Measurements from ENCODE around the gene SRBD1. TPM values are rescaled to one million over a fixed set of nuclear protein-coding genes. Genes with fewer than 3 reads are reported as not detected.
"Not testable (repeated sequence)": the region's sequence is repeated elsewhere in the genome, so short reads cannot be mapped to it uniquely, and the experiment has no call there.

Gene SRBD1
- total RNA-seq, 2 experiments from 2014 or later, result 17.1 to 19.9 TPM

DNA sequence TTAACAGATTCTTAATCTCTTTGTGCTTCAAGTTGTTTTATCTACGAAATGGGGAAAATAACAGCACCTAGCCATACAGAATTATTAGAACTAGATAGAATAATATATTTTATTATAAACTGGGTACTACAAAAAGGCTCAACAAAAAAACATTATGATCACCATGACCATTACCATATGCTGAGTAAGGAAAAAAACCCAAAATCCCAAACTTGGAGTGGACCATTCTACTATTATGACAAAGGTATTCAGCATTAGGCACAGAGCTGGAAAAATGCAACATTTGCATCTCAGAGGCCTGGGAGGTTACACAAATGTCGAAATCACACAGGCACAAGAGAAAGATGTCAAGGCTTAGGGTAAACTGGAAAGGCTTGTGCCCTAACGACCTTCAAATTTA, 162.8 kb downstream of the SRBD1 start:
- ChIA-PET POLR2A (no interaction called here), CTCF (no interaction called here)

DNA sequence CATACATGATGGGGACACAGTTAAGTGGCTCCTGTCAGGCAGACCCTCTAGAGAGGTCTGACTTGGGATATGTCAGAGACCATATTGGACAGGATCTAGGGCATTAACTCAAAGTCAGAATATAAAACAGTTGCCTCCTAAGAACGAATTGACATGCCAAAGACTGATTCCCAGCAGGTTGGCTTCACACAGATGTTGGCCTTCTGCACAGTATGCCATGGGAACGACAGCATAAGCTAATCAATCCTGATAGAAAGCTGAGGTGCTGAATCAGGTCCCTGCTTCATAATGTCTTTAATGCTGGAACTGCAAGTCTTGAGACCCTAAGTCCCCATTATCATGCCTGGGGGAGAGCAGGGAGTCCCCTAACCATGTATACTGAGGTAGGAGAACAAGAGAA, 165.1 kb downstream of the SRBD1 start:
- POLR2A ChIA-PET, result no interaction called here
- CTCF ChIA-PET, result interaction anchor here (0.7 to 0.9 kb wide), 3 partner anchors 48 to 464 kb away, joined by 3 read pairs; no protein-coding TSS in a partner anchor

DNA sequence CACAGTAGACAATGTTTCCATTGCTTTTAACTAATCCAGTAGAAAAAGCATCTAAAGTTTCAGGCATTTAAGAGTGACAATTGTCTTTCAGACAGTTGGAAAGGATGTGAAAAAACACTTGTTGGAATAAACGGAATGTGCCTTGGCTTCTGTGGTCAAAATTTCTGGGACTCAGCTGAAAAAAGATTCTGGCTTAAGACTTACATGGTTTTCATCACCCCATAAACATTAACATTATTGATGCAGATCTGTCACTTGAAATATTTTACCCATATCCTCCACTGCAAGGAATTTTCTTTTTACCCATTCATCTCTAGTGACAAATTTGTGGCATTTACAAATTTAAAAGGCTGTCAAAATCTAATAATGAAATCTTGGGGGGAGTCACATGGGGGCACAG, 166.0 kb downstream of the SRBD1 start:
- ChIA-PET POLR2A (no interaction called here), CTCF (no interaction called here)

DNA sequence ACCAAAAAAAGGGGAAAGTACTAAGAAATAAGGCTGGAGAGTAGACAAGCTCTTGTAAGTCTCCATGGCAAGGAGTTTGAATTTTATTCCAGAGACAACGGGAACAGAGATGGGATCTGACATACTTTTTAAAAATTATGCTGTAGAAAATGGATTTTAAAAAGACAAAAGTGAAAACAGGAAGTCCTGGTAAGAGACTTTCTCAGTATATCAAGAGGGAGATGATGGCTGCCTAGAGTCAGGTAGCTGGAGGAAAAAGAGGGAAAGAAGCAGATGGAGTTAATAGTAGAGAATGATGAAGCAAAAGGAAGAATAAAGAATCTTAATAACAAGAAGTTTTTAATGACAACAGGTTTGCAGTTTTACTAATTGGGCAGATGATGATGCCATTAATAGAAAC, 168.1 kb downstream of the SRBD1 start:
- ChIA-PET POLR2A (no interaction called here), CTCF (interaction anchor here (1.5 kb wide), 1 partner anchor 11 kb away, joined by 3 read pairs; no protein-coding TSS in a partner anchor)

DNA sequence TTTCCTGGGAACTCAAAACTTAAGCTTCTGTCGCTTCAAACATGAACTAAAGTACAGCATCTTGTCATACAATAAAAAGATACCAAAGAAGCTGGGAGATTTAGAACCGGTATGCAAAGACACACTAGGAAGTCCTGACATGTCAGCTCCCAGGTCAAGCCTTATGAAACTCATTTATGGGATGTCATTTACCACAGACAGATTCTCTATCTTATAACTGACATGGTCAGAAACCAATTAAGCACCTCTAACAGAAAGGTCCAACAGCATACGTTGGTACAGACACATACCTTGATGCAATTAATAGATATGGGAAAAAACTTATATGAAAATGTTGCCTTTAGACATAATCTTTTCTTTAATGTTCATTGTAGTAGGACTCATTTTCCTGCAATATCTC, 169.0 kb downstream of the SRBD1 start:
- ChIA-PET POLR2A (no interaction called here), CTCF (interaction anchor here (1.5 kb wide), 1 partner anchor 10 kb away, joined by 3 read pairs; no protein-coding TSS in a partner anchor)

DNA sequence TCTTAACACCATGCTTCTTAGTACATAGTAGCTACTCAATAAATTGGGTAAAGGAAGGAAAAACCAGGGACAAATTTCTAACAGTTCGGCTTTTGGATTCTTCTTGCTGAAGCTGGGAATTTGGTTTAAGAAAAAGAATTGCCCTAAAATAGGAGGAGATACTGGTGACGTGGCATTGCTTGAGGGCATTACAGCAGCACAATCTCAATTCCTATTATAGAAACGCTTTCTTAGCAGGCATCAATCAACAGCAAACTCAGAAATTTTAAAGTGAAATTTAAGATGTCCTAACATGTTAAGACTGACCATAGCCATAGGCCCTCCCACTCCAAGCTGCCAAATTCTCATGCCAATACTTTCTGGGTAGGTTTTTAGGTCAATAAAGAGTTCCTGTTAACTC, 169.5 kb downstream of the SRBD1 start:
- CTCF ChIA-PET, result no interaction called here
- POLR2A ChIA-PET, result no interaction called here

DNA sequence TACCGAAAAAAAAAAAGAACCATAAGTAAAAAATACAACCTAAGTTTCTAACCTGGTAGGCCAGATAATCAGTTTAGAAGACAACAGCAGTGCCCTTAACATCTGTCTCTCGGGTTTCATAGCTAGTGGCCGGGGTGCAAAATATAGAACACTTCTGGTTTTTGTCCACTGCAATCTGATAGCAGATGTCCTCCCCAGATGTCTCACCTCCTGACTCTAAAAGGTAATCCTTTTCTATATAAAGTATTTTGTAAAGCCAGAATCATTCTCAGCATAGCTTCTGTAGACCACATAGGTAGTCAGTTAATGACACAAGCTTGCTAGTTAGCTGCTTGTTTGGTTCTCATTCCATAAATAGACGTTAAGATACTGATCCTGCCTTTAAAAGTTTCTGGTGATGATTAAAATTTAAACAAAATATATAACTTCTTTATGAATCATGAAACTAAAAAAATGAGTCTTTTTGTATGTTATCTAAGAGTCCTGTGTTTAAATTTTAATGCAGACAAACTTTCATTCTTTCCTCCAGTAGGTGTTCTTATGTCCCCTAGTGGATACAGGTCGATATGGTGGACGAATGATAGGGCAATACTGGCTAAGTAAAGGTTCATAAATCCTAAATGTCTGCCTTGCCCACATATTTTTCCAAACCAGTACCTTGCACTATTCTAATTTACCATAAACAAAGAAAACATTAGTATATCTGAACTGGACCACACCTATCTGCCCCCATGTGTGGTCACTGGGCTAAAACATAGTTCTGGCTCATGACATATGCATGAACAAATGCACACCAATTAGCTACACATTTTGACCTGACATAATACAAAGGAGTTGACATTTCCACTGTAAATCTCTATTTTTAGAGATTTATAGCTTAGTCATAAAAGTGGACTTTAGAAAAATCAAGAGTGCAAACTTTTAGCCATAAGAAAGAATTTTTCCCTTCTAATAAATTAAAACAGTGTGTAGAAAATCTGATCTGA, 171.0 kb downstream of the SRBD1 start:
- CTCF ChIA-PET, result no interaction called here
- POLR2A ChIA-PET, result no interaction called here

DNA sequence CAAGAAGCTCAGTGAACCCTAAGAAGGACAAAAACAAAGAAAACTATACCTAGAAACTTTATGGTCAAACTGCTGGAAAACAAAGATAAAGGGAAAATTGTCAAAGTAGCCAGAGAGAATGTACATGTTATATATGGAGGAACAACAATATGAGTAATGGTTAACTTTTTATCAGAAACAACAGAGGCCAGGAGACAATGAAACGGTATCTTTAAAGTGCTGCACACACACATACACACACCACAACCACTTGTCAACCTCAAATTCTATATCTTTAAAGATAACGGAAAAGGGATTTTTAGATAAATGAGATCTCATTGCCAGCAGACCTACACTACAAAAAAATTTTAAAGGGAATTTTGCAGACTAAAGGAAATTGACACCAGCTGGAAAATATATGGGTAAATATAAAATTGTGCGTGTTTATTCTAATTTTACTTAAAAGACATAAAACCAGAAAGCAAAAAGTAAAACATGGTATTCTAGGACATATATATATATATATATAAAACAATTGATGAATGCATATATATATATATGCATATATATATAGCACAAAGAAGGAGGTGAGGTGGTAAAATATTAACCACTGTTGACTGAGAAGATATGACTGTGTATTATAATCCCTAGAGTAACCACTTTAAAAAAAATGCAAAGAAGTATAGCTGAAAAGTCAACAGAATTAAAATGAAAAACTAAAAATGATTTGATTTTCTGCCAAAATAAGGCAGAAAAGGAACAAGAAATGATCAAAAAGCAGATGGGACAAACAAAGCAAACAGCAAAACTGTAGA, 172.0 kb downstream of the SRBD1 start:
- ChIA-PET CTCF (no interaction called here), POLR2A (interaction anchor here (0.6 kb wide), 1 partner anchor 54 kb away, joined by 3 read pairs; no protein-coding TSS in a partner anchor)

DNA sequence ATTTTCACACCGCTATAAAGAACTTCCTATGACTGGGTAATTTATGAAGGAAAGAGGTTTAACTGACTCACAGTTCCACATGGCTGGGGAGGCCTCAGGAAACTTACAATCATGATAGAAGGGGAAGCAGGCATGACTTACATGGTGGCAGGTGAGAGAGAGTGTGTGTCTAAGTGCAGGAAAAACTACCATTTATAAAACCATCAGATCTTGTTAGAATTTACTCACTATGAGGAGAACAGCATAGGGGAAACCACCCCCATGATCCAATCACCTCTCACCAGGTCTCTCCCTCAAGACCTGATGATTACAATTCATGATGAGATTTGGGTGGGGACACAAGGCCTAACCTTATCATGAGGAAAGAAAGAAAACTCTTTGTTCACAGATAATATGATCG, 174.6 kb downstream of the SRBD1 start:
- POLR2A ChIA-PET, result no interaction called here
- CTCF ChIA-PET, result no interaction called here

DNA sequence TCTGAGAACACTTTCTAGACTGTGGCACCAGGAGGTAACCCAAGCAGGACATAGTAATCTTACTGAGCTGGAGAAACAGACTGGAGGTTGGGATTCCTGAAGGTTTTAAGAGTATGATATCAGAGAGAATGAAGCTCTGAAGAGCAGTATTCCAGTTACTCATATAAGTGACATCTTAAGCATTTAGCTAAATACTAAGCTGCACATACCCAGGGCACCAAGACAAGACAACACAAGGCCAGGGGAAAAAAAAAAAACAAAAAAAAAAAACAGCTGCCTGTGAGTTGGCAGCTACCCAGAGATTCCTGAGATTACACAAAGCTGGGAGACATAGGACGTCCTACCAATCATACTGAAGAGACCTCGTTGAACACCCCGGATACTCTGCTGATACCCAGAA, 175.8 kb downstream of the SRBD1 start:
- ChIA-PET POLR2A (no interaction called here), CTCF (no interaction called here)

DNA sequence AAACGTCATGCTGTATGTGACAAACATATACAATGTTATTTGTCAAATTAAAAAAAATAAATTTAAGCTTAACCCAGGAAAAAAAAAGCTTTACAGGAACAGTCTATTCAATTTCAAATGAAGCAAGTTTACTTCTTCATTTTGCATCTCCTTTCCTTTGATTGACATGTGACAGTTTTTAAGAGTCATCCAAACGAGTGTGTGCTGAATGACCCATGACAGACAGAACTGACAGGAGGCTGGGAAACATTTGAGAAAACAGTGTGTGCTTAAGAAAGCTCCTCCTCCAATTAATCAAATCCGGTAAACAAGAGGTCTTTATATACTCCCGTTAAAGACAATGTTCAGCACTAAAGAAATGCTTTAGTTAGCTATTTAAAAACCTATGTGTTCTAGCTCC, 177.7 kb downstream of the SRBD1 start:
- CTCF ChIA-PET, result no interaction called here
- POLR2A ChIA-PET, result no interaction called here

DNA sequence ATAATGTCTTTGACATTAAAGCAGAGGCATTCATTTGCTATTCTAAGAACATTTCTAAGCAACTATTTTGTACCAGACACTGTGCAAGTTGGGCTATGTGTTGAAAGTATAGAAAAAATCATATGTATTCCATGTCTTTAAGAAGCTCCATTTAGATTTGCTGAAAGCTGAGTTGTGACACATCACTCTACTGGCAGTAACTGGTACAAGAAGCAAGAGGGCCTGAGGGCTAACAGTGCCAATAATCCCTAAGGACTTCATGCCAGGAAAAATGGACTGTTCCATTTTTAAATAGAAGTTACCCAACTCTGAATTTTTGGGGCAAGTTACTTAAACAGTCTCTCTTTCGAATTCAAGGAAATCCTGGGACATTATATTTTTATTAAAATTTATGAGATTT, 178.7 kb downstream of the SRBD1 start:
- ChIA-PET CTCF (interaction anchor here (1.2 kb wide), 1 partner anchor 10 kb away, joined by 3 read pairs; no protein-coding TSS in a partner anchor), POLR2A (no interaction called here)

DNA sequence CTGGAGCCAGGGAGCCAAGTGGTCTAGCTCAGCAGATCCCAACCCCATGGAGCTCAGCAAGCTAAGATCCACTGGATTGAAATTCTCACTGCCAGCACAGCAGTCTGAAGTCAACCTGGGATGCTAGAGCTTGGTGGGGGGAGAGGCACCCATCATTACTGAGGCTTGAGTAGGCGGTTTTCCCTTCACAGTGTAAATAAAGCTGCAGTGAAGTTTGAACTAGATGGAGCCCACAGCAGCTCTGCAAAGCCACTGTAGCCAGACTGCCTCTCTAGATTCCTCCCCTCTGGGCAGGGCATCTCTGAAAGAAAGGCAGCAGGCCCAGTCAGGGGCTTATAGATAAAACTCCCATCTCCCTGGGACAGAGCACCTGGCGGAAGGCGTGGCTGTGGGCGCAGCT, 185.0 kb downstream of the SRBD1 start:
- CTCF ChIA-PET, POLR2A ChIA-PET: not testable (repeated sequence)

DNA sequence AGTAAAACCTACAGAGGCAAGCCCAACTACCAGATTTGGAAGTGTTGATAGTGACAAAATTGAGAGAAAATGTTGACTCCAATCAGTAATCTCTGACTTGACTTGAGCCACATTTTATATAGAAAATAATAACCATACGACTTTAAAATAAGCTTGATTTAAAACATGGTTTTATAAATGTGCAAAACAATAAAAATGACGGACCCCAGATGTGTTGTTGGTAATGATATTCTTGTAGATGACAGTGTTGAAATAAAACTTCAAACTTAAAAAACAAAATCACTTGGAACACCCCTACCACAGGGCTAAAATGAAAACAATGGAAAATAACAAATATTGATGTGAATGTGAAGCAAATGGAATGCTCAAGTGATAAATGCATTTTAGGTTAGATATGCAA, 188.1 kb downstream of the SRBD1 start:
- POLR2A ChIA-PET, result no interaction called here
- CTCF ChIA-PET, result no interaction called here

DNA sequence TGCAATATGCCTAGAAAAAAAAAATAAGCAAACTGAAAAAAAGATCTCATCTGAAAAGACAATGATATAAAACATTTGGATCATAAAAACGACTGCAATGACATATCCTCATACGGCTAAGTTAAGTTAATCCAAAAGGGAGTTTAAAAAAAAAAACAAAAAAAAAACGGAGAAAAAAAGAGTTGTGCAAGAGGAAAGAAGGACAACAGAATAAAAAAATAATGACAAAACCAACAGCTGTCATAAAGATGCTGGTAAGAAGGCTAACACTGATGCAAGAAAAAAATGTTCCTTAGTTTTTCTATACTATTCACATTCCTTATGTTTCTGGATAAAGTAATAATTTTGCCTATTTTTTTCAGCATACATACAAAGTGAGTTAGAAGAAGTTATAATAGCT, 192.5 kb downstream of the SRBD1 start:
- CTCF ChIA-PET, result no interaction called here
- POLR2A ChIA-PET, result no interaction called here

DNA sequence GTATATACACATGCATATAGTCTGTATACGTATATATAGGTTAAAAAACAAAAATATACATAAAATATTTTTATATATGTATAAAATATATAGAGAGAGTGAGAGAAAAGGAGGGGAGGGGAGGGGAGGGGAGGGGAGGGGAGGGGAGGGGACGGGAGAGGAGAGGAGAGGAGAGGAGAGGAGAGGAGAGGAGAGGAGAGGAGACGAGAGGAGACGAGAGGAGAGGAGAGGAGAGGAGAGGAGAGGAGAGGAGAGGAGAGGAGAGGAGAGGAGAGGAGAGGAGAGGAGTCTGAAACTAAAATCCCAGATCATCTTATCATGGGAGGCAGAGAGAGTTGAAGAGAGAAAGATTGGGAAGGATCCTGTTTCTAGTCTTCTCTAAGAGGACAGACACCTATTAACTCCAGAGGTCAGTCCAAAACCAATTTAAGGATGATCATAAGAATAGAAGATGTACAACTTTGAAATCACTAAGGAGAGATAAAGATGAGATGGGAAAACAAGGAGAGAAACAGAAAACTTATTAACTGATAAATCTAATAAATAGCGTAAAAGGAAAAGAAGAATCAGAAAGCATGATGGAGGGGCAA, 195.4 kb downstream of the SRBD1 start:
- ChIA-PET POLR2A (no interaction called here), CTCF (interaction anchor here (0.6 kb wide), 1 partner anchor 883 kb away, joined by 3 read pairs; no protein-coding TSS in a partner anchor)

DNA sequence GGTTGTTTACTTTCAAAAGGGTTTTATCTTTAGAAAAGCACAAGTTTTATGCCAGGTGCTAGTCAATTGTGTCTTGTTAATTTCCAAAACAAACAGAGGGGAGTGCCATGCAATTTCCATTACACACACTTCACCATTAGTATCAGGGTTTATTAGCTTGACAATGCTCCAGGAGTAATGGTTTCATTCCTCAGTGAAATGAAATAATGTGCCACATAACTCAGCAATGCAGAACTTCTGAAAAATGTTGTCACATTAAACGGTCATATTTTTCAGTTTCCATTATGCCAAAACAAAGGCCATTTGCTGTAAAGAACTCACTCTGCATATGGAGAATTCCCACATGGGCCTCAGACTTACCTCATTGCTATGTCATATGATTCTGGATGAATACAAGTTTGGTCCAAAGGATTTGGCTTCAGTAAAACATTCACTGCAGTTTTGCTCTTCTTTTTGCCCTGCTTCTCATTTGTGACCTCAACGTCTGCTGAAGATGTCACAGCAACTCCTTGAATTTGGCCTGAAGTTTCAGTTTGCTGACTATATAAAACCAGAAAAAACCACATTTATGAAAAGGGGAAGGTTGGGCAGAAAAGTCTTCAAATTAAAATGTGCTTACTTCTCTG, 198.2 kb downstream of the SRBD1 start:
- ChIA-PET POLR2A (no interaction called here), CTCF (no interaction called here)

DNA sequence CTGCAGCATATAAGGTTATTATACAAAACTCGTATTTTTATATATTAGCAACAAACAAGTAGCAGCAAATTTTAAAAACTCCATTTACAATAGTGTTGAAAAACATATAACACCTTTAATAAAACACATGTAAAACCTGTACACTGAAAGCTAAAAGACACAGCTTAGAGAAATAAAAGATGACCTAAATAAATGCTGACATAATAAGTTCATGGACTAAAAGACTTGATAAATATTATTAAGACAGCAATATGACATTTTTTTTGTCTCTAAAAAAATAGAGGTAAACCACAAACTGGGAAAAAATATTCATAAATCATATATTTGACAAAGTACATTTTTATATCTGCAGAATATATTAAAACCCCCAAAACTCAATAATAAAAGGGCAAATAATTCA, 201.4 kb downstream of the SRBD1 start:
- CTCF ChIA-PET, result no interaction called here
- POLR2A ChIA-PET, result no interaction called here

DNA sequence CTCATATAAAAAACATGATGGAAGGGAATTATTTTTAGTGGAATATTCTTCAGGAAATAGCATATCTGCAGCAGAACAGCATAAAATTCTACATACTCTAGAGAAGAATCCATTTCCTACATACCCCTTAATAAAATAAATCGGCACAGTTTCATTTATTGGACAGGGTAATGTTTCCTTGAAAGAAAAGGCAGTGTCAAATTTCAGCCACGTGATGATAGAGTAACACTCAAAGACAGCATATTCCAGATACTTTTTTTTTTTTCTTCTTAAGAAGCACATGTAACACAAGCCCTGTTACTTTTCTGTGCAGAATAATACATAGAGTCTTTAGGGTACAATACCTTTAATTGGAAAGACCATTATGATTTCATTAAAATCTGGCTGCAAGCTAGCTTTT, 204.4 kb downstream of the SRBD1 start:
- CTCF ChIA-PET, result no interaction called here
- POLR2A ChIA-PET, result no interaction called here

DNA sequence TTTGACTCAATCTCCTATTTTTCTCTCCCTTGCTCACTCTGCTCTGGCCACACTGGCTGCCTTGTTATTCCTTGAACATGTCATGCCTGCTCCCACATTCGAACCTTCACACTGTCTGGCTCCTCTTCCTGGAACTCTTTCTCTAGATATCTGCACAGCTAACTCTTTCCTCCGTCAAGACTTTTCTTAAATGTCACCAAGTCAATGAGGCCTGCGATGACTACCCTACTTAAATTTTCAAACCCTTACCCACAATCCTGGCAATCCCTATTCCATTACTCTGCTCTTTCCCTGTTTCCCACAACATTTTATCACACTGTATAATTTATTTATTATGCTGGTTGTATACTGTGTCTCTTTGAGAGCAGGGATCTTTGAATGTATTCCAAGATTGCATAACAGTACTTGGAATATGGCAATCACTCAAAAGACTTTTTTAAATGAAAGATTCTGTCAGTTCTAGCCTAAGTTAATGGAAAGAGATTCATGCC, 206.2 kb downstream of the SRBD1 start:
- POLR2A ChIA-PET, result no interaction called here
- CTCF ChIA-PET, result no interaction called here

All from activated CD8-positive, alpha-beta memory T cell treated with anti-CD3 and anti-CD28 coated beads for 36 hours (primary cell).